ENCODE measurements around the gene GFOD1.

DNA sequence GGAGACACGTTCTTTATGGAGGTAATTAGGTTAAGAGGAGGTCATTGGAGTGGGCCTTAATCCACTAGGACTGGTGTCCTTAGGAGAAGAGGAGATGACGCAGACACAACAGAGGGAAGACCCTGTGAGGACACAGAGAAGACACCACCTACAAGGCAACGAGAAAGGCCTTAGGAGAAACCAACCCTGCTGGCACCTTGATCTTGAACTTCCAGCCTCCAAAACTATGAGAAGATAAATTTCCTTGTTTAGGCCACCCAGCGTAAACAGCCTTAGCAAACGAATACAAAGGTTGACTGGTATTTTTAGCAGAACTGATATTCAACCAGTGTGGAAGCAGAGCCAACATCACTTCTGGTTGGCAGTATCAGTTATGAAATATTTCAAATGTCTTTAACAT is 75.2 kb downstream of the GFOD1 start:
- TF ChIP-seq, protein P1, sequence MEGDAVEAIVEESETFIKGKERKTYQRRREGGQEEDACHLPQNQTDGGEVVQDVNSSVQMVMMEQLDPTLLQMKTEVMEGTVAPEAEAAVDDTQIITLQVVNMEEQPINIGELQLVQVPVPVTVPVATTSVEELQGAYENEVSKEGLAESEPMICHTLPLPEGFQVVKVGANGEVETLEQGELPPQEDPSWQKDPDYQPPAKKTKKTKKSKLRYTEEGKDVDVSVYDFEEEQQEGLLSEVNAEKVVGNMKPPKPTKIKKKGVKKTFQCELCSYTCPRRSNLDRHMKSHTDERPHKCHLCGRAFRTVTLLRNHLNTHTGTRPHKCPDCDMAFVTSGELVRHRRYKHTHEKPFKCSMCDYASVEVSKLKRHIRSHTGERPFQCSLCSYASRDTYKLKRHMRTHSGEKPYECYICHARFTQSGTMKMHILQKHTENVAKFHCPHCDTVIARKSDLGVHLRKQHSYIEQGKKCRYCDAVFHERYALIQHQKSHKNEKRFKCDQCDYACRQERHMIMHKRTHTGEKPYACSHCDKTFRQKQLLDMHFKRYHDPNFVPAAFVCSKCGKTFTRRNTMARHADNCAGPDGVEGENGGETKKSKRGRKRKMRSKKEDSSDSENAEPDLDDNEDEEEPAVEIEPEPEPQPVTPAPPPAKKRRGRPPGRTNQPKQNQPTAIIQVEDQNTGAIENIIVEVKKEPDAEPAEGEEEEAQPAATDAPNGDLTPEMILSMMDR (IDR thresholded peaks at IDR 0.05; ENCODE audit: low read depth, low read length, poor library complexity, severe bottlenecking): no peak
- no peak for TF ChIP-seq EZH2phosphoT487 (IDR thresholded peaks at IDR 0.05; ENCODE audit: borderline replicate concordance, low read length)
